ENCODE data around the gene SORBS1.

SORBS1 gene

DNA sequence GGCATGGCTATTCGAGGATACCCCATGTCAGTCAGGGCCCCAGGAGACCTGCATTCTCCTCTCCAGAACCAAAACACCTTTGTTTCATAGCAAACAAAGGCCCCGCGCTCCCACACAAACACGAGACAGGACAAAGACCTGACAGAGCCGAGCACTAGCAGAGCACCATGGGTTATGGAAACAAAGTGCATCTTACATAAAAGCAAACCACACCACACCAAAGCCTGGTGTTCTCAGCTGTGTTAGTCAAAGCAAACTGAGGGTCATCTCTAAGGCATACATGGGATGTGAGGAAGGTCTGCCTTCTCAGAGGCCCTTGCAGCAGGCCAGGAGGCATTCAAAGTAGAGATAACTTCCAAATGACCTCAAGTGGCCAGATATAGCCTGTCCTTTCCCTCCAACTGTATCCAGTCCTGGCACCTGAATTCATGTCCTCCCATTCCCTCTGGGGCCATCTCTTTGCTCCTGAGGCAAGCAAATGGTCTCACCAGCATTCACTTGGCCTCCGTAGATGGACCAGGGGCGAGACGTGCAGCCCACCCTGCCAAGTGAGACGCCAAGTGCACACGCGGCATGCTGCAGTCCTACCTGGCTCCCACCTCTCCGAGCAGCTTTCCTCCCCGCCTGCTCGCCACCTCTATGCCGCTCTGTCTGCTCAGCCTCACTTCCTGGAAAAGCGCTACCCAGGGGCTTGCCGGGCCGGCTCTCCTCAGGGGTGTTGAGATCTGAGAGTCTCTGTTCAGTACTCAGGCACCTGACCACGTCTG is 225.1 kb downstream of the SORBS1 start:
- H3K9me3 ChIP-seq (ENCODE audit: control insufficient read depth, insufficient read depth, low read length): no peaks in the 10 kb centered on the region
- no peak overlapping the region for H3K9ac ChIP-seq (ENCODE audit: low read depth, low read length)
- no peaks in the 10 kb centered on the region for H3K4me1 ChIP-seq (ENCODE audit: insufficient read depth, low read length)
- no peaks in the 10 kb centered on the region for H3K36me3 ChIP-seq (ENCODE audit: insufficient read depth, low read length)

DNA sequence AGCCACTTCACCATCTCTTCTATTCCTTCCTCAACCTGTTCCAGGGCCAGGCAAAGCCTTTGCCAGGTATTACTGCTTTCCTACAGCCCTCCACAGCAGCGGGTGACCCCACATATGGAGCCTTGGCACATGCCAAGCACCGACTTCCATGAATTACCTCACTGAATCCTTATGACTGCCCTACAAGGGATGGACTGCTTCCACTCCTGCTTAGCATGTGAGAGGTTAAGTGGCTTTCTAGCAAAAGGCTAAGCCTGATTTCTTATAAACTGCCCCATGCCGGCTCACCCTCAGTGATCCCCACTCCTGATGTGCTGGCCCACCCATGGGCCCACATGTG is 226.4 kb downstream of the SORBS1 start:
- Histone ChIP-seq H3K9ac (ENCODE audit: low read depth, low read length) (no peak overlapping the region), H3K4me1 (ENCODE audit: insufficient read depth, low read length) (no peaks in the 10 kb centered on the region), H3K9me3 (ENCODE audit: control insufficient read depth, insufficient read depth, low read length) (no peaks in the 10 kb centered on the region), H3K36me3 (ENCODE audit: insufficient read depth, low read length) (no peaks in the 10 kb centered on the region)

- H3K36me3 ChIP-seq (ENCODE audit: insufficient read depth, low read length): no peaks in the 10 kb centered on the region
- H3K9ac ChIP-seq (ENCODE audit: low read depth, low read length): no peak overlapping the region
- no peaks in the 10 kb centered on the region for H3K9me3 ChIP-seq (ENCODE audit: control insufficient read depth, insufficient read depth, low read length)
- no peaks in the 10 kb centered on the region for H3K4me1 ChIP-seq (ENCODE audit: insufficient read depth, low read length)
Measured at GRCh38 chr10:95333997-95334804, 227.0 kb downstream of the SORBS1 start.

GRCh38 chr10:95332666-95333249 is 228.4 kb downstream of the SORBS1 start:
- H3K4me1 ChIP-seq (ENCODE audit: insufficient read depth, low read length): no peaks in the 10 kb centered on the region
- no peaks in the 10 kb centered on the region for H3K36me3 ChIP-seq (ENCODE audit: insufficient read depth, low read length)

DNA sequence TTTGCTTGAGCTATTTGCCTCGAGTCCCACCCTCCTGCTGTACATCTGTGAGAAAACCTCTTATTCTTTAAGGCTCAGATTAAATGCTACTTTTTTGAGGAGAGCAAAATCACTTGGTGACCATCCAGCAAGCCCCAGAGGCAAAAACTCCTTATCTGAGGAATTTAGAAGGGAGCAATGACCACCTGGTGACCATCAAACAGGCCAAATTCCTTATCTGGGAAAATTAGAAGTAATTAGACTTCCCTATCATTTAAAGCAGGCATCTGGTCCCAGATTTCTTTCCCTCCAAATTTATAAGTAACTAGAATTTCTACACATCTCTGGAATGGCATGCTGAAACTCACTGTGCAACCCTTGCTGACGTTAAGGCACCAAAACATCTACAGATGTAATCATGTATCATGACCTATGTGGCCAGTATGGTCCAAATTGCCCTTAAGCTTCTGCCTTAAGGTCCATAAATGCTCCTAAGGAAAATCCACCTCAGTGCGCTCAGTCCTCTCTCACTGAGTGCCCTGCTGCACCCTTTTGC is 229.5 kb downstream of the SORBS1 start:
- no peaks in the 10 kb centered on the region for H3K9me3 ChIP-seq (ENCODE audit: control insufficient read depth, insufficient read depth, low read length)
- no peaks in the 10 kb centered on the region for H3K36me3 ChIP-seq (ENCODE audit: insufficient read depth, low read length)
- no peaks in the 10 kb centered on the region for H3K4me1 ChIP-seq (ENCODE audit: insufficient read depth, low read length)
- H3K9ac ChIP-seq (ENCODE audit: low read depth, low read length): no peak overlapping the region

More at GRCh38 chr10:95332666-95333249, 228.4 kb downstream of the SORBS1 start:
- no peaks in the 10 kb centered on the region for H3K9me3 ChIP-seq (ENCODE audit: control insufficient read depth, insufficient read depth, low read length)
- H3K9ac ChIP-seq (ENCODE audit: low read depth, low read length): no peak overlapping the region

DNA sequence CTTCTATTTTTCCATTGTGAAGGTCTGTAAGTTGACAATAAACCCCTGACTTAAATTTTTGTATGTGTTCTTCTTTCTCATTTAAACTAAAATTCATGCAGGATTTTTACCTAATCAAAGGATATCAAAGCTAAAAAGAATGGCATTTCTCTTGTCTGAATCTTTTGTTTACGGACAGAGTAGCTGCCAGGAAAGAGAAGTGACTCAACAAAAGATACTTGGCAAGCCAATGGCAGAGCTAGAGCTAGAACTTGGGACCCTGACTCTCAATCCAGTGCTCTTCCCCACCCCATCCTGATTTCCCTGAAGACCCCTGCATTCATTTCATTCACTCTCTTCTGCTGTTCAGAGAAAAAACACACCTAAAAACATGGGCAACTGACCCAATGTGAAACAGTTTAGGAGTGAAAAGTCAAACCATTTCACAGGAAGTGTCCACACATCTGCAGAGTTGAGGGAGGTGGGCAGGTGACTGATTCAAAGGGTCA is 230.2 kb downstream of the SORBS1 start:
- Histone ChIP-seq H3K9me3 (ENCODE audit: control insufficient read depth, insufficient read depth, low read length) (no peaks in the 10 kb centered on the region), H3K36me3 (ENCODE audit: insufficient read depth, low read length) (no peaks in the 10 kb centered on the region), H3K4me1 (ENCODE audit: insufficient read depth, low read length) (no peaks in the 10 kb centered on the region), H3K9ac (ENCODE audit: low read depth, low read length) (no peak overlapping the region)

- H3K9ac ChIP-seq (ENCODE audit: low read depth, low read length): no peak overlapping the region
- H3K4me1 ChIP-seq (ENCODE audit: insufficient read depth, low read length): no peaks in the 10 kb centered on the region
- no peaks in the 10 kb centered on the region for H3K9me3 ChIP-seq (ENCODE audit: control insufficient read depth, insufficient read depth, low read length)
- no peaks in the 10 kb centered on the region for H3K36me3 ChIP-seq (ENCODE audit: insufficient read depth, low read length)
Measured at GRCh38 chr10:95329296-95329695, 231.9 kb downstream of the SORBS1 start.

- no peaks in the 10 kb centered on the region for H3K36me3 ChIP-seq (ENCODE audit: insufficient read depth, low read length)
Measured at GRCh38 chr10:95328013-95328412, 233.2 kb downstream of the SORBS1 start.

DNA sequence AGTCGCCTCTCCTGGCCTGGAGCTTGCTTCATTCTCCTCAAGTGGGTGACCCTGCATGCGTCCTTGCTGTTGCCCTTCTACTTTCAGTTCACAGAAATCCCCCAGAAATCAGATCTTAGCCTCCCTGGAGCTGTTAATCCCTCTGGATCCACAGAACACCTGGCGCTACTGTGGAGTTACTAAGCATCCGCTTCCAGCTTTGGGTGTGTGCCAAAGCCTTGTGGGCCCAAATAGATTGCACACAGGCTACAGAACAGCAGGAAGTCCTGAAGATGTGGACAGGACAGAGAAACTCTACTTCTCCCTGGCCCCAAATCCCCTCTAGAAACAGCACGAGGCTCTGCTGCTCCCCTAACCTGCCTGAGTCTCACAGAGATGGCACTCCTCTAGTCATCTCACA is 233.8 kb downstream of the SORBS1 start:
- no peaks in the 10 kb centered on the region for H3K9me3 ChIP-seq (ENCODE audit: control insufficient read depth, insufficient read depth, low read length)
- no peaks in the 10 kb centered on the region for H3K4me1 ChIP-seq (ENCODE audit: insufficient read depth, low read length)
- H3K9ac ChIP-seq (ENCODE audit: low read depth, low read length): no peak overlapping the region
- H3K36me3 ChIP-seq (ENCODE audit: insufficient read depth, low read length): no peaks in the 10 kb centered on the region

More at GRCh38 chr10:95328013-95328412, 233.2 kb downstream of the SORBS1 start:
- Histone ChIP-seq H3K9me3 (ENCODE audit: control insufficient read depth, insufficient read depth, low read length) (no peaks in the 10 kb centered on the region), H3K4me1 (ENCODE audit: insufficient read depth, low read length) (no peaks in the 10 kb centered on the region), H3K9ac (ENCODE audit: low read depth, low read length) (no peak overlapping the region)

GRCh38 chr10:95326396-95326795 is 234.8 kb downstream of the SORBS1 start:
- H3K4me1 ChIP-seq (ENCODE audit: insufficient read depth, low read length): no peaks in the 10 kb centered on the region
- H3K9me3 ChIP-seq (ENCODE audit: control insufficient read depth, insufficient read depth, low read length): no peaks in the 10 kb centered on the region
- no peaks in the 10 kb centered on the region for H3K36me3 ChIP-seq (ENCODE audit: insufficient read depth, low read length)
- H3K9ac ChIP-seq (ENCODE audit: low read depth, low read length): no peak overlapping the region

GRCh38 chr10:95325863-95326262 is 235.3 kb downstream of the SORBS1 start:
- H3K9ac ChIP-seq (ENCODE audit: low read depth, low read length): no peak overlapping the region
- no peaks in the 10 kb centered on the region for H3K36me3 ChIP-seq (ENCODE audit: insufficient read depth, low read length)
- H3K9me3 ChIP-seq (ENCODE audit: control insufficient read depth, insufficient read depth, low read length): no peaks in the 10 kb centered on the region
- no peaks in the 10 kb centered on the region for H3K4me1 ChIP-seq (ENCODE audit: insufficient read depth, low read length)

- H3K36me3 ChIP-seq (ENCODE audit: insufficient read depth, low read length): no peaks in the 10 kb centered on the region
- no peak overlapping the region for H3K9ac ChIP-seq (ENCODE audit: low read depth, low read length)
- no peaks in the 10 kb centered on the region for H3K4me1 ChIP-seq (ENCODE audit: insufficient read depth, low read length)
- no peaks in the 10 kb centered on the region for H3K9me3 ChIP-seq (ENCODE audit: control insufficient read depth, insufficient read depth, low read length)
Measured at GRCh38 chr10:95324436-95325268, 236.5 kb downstream of the SORBS1 start.

DNA sequence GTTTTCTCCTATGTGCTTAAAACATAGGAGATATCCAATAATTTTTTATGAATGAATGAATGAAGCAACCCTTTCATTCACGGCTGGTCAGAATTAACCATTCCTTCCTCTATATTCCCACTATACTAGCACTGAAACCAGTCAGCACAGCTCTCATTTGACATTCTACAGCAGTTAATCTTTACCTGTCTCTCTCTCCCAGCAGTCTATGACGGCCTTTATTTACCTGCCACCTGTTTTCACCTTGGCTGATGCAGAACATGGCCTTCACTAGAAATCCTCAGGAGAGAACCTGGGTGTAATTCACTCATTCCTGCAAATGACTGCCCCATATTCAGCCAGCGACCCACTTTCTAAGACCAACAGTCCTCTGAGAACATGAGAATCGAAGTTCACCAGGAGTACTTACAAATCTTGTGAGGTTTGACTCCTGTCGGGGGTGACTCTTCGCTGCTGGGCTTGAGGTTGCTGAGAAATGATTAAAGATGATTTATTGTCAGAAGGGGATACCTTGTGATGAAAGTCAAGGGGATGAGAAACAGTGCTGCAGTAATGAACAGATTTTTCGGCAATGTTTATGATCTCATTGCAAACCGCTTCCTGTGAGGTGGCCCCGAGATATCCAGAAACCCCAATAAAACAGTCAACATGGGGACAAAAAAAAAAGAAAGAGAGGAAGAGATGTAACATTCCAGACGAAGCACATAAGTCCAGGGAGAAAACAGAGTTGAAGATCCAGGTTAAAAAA is 239.4 kb downstream of the SORBS1 start:
- Histone ChIP-seq H3K9me3 (ENCODE audit: control insufficient read depth, insufficient read depth, low read length) (no peaks in the 10 kb centered on the region), H3K36me3 (ENCODE audit: insufficient read depth, low read length) (no peaks in the 10 kb centered on the region), H3K9ac (ENCODE audit: low read depth, low read length) (no peak overlapping the region), H3K4me1 (ENCODE audit: insufficient read depth, low read length) (no peaks in the 10 kb centered on the region)

All from ES-I3 (cell line).